Raji (cell line): ENCODE data around the gene DNAJB2.

Experiments used
- POLR2A ChIP-seq: IDR thresholded peaks from 2 replicates; pipeline ENCODE4 v1.6.1; 2011; ENCODE audit warnings: low read depth, low read length, control low read depth; ENCODE audit not compliant: insufficient read depth

Gene DNAJB2

DNA sequence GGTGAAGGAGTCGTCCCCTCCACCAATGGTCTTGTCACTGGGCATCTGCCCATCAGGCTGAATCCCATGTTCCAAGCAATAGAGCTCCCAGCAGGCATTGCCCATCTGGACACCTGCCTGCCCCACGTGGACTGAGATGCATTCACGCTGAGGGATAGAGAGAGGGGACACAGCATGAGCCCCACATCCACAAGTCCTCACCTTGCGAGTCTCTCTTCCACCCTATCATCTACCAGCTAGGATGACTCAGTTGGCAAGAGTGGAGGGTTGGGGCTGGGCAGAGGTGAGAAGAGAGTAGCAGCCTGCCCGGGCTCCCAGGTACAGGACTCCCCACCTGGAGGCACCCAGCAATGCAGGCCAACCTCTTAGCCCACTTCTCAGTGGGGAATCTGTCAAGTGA lies 27.1 kb upstream of the DNAJB2 start:
- no peak for TF ChIP-seq POLR2A

DNA sequence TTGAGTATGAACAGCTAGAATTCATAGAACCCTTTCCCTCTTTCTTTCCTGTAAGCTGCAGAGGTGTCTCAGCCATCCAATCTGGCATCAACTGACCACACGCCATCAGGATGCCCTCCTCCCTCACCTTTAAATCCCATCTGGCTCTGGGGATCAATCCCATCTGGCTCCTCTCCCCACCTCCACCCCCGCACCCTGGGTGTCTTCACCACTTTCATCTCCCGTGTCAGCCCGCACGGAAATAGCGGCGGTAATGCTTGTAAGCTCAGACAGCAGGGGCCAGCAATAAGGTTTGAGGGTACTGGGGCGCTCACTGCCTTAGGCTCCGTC lies 26.6 kb upstream of the DNAJB2 start:
- TF ChIP-seq POLR2A, result no peak

DNA sequence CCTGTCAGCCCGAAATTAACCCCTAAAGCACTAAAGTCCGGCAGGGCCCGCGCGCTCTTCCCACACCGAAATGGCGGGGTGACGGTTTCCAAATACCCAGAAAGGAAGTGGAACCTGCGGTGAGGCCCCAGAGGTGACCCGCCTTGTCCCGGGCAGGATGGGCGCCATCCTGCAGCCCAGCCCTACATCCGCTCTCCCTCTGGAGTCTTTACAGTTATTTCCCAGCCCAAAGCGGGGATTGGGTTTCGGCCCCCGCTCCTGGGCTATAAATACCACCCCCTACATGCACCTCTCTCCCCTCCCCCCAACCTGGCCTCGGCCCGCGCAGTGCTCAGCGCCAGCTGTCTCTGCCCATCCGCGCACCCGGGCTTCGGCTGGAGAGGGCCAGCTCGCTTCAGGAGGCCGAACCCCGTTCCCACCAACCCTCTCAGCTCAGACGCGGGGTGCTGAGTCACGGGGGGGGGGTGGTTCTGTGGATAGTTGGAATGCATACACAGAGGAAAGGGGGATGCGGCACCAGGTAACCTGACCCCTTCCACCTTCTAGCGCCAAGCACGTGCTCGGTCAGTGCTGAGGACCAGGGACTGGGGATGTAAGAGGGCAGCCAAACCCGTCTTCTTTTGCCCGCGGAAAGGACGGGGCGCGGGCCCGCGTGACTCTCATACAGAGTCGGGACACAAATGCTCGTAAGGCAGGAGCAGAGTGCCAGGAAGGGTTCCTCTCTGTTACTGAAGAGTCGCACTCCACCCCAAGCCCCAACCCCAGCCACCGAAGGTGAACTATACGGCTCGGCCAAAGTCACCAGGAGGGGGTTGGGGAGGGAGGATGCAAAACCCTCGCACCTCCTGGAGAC lies 26.0 kb upstream of the DNAJB2 start, which contains the start of gene TUBA4B:
Gene TUBA4B, plus strand, starts transcription at position 344 of the 853 bp plus-strand sequence. Its CDS starts 165 bp downstream, at position 509.
- TF ChIP-seq POLR2A, result no peak; the same call in 1 of the 2 replicates

DNA sequence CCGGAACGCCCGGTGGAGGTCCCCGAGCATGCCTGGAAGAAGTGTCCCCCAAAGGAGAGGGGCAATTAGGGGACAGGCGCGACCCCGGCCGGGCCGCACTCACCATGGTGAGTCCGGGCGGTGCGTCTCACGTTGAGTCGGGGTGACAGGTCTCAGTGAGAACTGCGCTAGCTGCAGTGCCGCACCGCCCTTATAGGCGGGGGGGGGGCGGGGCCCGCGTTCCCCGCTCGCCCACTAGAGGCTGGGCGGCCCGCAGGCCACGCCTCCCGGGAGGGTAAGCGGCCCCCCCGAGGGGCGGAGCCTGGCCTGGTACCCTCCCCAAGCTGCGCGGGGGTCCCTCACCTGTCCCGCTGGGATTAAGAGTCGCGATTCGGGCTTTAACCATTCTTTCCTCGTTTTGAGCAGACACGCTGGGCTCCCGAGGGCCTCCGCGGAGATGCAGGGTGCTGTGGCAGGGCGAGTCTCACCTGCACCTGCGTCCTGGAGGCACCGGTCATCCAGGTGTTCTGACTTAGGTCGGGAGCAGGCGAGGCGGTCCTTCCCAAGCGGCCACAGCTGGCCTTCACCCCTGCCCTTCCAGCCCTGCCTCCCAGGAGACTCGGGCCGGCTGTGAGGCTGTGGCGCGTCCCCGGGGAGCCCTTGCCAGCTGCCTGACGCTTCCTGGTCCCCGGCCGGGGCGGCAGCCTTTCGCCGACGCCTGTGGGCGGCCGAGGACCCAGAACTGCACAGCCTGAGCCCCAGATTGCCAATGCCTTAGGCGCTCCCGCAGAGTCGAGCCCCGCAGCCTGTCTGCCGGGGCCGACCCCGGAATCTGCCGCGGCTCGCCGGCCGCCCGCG lies 25.2 kb upstream of the DNAJB2 start, which contains the start of gene TUBA4A:
Gene TUBA4A, minus strand, starts transcription at position 166 of the 837 bp plus-strand sequence. Its CDS starts 60 bp downstream, at position 106.
- TF ChIP-seq POLR2A, result peak; percentile 99

DNA sequence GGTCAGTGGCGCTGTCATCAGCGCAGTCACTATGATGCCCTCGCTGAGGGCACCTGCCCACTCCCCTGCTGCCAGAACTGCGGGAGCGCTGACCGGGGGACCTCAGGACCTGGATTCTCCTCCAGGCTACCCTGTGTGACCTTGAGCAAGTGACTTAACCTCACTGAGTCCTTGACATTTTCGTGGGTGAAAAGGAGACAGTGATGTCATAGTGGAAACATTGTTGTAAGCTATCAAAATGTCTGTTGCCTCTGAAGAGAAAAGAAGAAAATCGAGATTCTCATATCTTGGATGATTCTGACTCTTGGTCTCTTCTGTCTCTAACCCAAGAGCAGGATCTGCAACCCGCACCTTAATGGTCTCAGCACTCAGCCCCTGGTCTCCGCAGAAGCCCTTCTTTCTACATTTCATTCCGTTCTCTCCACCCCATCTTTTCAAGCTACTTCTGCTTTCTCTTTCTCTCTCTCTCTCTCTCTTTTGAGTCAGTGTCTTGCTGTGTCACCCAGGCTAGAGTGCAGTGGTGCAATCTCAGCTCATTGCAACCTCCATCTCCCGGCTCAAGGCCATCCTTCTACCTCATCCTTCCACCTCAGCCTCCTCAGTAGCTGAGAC lies 24.5 kb upstream of the DNAJB2 start:
- no peak for TF ChIP-seq POLR2A

DNA sequence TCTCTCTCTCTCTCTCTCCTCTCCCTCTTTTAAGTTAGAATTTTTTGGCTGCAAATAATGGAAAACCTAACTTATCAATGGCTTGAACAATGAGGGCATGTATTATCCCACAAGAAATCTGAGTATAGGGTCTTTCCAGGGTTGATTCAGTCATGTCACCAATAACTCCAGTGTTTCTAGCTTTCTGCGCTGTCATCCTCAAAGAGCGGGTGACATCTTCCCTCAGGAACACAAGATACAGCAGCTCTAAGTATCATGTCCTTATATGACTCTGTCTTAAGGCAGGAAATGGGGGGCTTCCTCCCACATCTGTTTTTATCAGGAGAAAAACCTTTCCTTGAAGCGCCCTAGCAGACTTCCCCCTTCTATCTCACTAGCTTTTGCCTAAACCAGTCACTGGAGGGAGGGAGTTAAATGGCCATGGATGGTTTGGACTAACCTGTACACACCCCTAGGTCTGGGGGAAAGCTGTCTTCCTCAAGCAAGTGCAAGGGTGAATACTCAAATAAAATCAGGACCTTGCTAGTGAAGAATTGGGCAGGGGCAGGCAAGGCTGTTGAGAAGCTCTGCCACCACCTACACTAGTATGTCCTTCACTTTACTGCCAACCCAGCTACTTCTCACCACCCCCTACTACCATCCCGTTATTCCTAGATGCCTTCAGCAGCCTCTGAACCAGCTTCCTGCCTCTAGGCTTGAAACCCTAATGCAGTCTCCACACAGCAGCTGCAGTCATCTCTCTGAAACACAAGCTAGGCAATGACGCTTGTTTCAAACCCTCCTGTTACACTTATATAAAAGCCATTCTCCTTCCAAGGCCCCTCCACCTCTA lies 17.9 kb upstream of the DNAJB2 start:
- TF ChIP-seq POLR2A, result no peak

DNA sequence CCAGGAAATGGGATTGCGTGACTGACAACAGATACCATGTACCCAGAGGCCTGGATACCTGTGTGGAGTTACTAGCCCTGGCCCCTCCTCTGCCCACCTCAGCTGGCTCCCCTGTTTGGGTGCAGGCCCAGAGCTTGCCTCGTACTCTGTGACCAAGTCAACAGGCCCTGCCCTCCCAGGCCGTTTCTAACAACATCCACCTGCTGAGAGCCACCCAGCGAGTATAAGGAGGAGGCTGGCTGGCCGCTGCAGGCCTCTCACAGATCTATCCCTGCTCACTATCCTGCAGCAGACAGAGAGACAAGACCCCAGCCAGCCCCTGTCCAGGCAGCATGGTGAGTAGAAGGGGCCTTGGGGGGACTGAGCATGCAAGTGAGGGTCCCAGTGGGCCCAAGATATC lies 12.9 kb upstream of the DNAJB2 start:
- no peak for TF ChIP-seq POLR2A

DNA sequence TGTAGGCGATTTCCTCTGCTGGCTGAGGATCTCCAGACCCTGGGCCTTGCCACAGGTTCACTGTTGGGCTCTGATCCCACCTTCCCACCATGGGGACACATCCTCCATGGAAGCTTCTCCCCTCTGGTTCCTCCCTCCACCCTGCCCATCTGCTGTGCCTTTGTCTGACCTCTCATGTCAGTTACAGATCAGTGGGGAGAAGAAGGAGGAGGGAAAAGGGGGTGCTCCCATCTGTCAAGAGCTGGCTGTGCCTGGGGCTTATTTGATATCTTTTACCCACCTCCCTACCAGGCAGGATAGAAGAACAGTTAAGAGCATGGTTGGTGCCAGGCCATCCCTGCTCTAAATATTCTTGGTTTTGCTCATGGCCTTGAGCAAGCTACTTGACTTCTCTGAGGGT lies 12.3 kb upstream of the DNAJB2 start:
- TF ChIP-seq POLR2A, result no peak

DNA sequence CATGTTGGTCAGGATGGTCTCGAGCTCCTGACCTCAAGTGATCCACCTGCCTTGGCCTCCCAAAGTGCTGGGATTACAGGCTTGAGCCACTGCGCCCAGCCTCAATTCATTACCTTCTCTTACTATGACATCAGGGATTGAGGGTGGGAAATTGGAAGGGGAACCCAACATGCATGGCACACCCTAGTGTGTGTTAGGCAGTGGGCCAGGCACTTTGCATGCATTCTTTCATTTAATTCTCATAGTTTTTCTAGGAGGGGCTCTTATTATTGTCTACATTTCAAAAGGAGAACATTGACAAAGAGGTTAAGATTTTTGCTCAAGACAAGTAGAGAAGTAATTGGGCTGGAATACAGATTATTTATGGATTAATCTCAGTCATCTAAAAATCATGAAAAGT lies 10.9 kb upstream of the DNAJB2 start:
- no peak for TF ChIP-seq POLR2A

DNA sequence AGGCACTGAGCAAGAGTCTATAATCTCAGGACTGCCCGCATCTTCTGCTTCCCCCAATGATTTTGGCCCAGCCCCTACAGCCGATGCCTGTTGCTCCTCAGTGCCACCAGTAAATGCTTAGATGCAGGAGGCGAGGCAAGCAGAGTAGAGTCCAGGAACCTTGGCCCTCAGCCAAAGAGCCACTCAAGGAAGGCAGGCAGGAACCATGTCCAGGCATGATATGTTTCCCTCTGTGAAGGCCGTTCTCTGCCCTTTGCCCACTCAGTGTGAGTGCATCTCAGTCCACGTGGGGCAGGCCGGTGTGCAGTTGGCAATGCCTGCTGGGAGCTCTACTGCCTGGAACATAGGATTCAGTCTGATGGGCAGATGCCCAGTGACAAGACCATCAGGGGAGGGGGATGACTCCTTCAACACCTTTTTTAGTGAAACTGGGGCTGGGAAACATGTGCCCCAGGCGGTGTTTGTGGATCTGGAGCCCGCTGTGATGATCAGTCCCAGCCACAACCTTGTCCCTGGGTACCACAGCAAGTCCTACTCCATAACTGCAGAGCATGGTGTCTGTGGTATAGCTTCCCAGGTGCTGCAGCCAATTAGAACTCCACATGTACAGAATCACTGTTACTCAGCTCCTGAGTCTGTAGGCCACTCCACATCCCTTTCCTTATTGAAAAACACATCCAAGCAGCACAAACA lies 9.7 kb upstream of the DNAJB2 start:
- no peak for TF ChIP-seq POLR2A

DNA sequence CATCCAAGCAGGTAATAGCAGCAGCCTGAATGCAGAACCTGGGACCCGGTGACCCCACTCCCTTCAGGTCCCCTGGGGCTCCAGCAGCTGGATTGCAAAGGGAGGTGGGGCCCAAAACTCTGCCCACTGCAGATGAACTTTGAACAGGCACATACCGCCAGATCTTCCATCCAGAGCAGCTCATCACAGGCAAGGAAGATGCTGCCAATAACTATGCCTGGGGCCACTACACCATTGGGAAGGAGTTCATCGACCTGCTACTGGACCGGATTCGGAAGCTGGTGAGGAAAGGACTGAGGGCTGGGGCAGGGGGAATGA lies 9.2 kb upstream of the DNAJB2 start:
- TF ChIP-seq POLR2A, result no peak

DNA sequence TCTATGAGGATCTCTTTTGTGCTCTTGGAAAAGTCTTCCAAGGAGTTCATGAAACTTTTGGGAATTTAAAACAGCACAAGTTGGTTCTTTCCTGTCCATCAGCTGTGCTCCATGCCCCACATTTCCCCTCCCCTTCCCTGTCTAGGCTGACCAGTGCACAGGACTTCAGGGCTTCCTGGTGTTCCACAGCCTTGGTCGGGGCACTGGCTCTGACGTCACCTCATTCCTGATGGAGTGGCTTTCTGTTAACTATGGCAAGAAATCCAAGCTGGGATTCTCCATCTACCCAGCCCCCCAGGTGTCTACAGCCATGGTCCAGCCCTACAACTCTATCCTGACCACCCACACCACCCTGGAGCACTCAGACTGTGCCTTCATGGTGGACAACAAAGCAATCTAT lies 8.1 kb upstream of the DNAJB2 start:
- no peak for TF ChIP-seq POLR2A

DNA sequence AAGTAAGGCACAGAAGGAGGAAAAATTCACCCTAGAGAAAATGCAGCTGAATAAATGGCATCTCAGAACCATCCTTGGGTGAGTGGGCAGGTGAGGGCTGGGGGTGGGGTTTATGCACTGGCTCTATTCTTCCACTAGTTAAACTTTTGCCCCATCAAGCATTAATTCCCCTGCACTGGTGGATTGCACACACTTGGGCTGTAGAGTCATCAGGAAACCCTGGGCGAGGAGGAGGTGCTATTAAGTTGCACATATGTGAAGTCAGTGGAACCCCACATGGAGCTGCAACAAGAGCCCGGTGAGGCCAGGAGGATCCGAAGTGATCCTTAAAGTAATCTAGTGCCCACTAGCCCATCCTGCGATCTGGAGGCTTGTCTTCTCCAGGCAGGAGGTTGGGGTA lies 6.8 kb upstream of the DNAJB2 start:
- TF ChIP-seq POLR2A, result no peak

DNA sequence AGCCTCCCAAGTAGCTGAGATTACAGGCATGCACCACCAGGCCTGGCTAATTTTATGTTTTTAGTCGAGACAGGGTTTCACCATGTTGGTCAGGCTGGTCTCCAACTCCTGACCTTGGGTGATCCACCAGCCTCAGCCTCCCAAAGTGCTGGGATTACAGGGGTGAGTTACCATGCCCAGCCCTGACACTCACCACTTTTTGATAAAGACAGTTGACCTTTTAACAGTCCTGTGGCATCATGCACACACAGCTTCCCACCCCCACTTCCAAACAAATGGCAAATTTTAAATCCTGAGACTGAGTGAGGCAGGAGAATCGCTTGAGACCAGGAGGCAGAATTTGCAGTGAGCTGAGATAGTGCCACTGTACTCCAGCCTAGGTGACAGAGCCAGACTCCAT lies 6.2 kb upstream of the DNAJB2 start:
- TF ChIP-seq POLR2A, result no peak

DNA sequence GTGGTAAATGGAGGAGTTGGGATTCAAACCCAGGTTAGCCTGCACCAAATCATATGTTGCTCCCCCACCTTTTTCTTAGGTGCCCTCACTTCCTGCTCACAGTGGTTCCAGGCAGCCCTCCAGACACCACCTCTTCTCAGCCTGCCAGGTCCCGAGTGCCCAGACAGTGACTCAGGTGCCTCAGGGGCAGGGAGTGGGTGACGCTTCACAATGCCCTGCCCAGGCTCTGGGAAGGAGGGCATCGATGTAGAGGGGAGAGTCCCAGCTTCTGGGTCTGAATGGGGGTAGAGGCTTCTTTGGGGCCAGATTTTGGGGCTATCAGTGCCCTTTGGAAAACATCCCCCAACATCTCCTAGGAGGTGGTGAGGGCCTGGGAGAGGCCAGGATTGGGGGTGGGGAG lies 5.2 kb upstream of the DNAJB2 start:
- no peak for TF ChIP-seq POLR2A

DNA sequence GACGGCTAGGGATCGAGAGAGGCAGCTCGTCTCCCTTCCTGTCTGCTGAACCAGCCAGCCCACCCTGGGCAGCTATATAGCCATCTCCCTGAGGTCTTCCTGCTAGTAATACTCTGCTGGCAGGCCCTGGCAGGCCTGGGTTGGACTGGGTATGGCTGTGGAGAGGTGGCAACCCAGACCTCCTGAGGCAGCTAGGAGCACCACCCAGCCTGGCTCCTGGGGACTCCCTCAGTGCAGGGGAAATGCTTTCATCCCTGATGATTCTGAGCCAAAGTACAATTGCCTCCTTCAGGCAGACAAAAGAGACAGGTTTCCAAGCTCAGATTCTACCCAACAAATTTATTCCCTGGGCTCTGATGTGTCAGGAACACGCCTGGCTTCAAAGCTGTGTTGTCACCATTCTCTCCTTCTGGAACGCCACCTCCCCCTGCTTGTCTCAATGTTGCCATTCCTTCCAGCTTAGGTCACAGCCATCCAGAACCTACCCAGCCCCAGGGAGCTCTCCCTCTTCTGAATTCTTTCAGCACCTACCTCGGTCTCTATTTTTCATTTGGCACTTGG lies 4.7 kb upstream of the DNAJB2 start:
- TF ChIP-seq POLR2A, result no peak
